Ascending aorta (tissue), 2 donors: ENCODE results near the gene DNAJC17. TPM values are rescaled to one million over a fixed set of nuclear protein-coding genes. Genes with fewer than 3 reads are reported as not detected.

Experiments used
- DNase-seq, 2 donors: peaks; one replicate each; pipeline ENCODE4 v3.0.0-alpha.2; 2019; ENCODE audit warnings: low spot score in 2 of 2
- H3K27ac ChIP-seq, 2 donors: fragments of 200-600 bp; sonication (generic); one replicate each; pipeline ENCODE4 v1.5.1; 2016 to 2017; ENCODE audit warnings: mild to moderate bottlenecking in 1 of 2
- H3K27me3 ChIP-seq: fragments of 200-600 bp; sonication (generic); one replicate; pipeline ENCODE4 v1.5.1; 2017
- H3K36me3 ChIP-seq, 2 donors: fragments of 200-600 bp; sonication (generic); one replicate each; pipeline ENCODE4 v1.5.1; 2016
- H3K4me1 ChIP-seq, 2 donors: fragments of 200-600 bp; sonication (generic); one replicate each; pipeline ENCODE4 v1.5.1; 2016 to 2017; ENCODE audit warnings: mild to moderate bottlenecking in 1 of 2
- H3K4me3 ChIP-seq, 2 donors: fragments of 200-600 bp; sonication (generic); one replicate each; pipeline ENCODE4 v1.5.1; 2016 to 2017; ENCODE audit warnings: mild to moderate bottlenecking in 1 of 2
- H3K9me3 ChIP-seq, 2 donors: fragments of 200-600 bp; sonication (generic); one replicate each; pipeline ENCODE4 v1.5.1; 2016
- intact Hi-C: fragments of 100-400 bp; cut with DNase I; formaldehyde crosslinking; loops from one replicate; pipeline ENCODE4 v1.15.1; 2023
- total RNA-seq: library from RNA; depleted of rRNA; stranded (reverse); fragments of >200 nt; gene quantifications from one replicate; pipeline ENCODE4 v1.1.0, GENCODE V29; 2016
- TF ChIP-seq, protein P1 (sequence below), 3 experiments: fragments of 200-600 bp in 2 of 3; fragments of 450-650 bp in 1 of 3; sonication (generic) in 2 of 3; IDR thresholded peaks; one replicate each; pipeline ENCODE4 v1.5.1; 2016 to 2019; ENCODE audit warnings: antibody characterized with exemption in 3 of 3, mild to moderate bottlenecking in 1 of 3, moderate library complexity in 1 of 3

Gene DNAJC17
- total RNA-seq, 1 donor from 2014 or later = 26.2 TPM

DNA sequence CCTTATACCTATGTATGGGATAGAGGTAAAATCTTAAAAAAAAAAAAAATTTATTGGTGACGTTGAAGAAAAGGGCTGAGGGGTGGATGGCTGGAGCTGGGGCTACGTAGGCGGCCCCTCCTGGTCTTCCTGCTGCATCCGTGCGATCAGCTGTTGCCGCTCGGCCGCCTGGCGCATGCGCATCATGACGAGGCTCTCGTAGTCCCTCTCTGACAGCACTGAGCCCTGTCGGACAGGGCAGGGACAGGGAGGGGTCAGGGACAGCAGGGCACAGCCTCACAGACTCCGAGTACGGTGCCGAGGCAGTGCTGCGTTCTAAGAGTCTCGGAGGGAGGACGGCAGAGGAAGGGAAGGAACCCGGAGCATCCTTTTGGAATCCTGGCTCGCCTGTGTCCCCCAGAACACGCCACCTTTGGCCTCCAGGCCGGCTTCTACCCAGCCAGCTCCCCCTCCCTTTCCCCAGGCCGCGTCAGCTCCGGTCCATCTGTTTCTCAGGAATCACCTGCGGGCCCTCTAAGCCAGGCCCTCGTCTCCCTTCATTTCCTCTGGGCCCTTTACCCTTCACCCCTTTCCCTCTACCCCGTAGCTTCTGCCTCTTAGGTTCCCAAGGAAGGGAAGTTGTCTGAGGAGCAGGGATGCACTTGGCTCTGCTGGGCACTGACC is 39.3 kb downstream of the DNAJC17 start:
- DNase-seq = no peak
- Histone ChIP-seq H3K27ac (peak overlapping the region in 1 of 2 donors; percentile 18), H3K9me3 (no peaks in the 10 kb centered on the region), H3K4me1 (peaks cover 5 to 16% of the 10 kb centered on the region in 2 donors), H3K4me3 (no peak overlapping the region), H3K27me3 (no peaks in the 10 kb centered on the region), H3K36me3 (peaks cover 11 to 30% of the 10 kb centered on the region in 2 donors)
- TF ChIP-seq, protein P1, sequence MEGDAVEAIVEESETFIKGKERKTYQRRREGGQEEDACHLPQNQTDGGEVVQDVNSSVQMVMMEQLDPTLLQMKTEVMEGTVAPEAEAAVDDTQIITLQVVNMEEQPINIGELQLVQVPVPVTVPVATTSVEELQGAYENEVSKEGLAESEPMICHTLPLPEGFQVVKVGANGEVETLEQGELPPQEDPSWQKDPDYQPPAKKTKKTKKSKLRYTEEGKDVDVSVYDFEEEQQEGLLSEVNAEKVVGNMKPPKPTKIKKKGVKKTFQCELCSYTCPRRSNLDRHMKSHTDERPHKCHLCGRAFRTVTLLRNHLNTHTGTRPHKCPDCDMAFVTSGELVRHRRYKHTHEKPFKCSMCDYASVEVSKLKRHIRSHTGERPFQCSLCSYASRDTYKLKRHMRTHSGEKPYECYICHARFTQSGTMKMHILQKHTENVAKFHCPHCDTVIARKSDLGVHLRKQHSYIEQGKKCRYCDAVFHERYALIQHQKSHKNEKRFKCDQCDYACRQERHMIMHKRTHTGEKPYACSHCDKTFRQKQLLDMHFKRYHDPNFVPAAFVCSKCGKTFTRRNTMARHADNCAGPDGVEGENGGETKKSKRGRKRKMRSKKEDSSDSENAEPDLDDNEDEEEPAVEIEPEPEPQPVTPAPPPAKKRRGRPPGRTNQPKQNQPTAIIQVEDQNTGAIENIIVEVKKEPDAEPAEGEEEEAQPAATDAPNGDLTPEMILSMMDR (IDR thresholded peaks at IDR 0.05) = no peak
- intact Hi-C loops = no loop called here

DNA sequence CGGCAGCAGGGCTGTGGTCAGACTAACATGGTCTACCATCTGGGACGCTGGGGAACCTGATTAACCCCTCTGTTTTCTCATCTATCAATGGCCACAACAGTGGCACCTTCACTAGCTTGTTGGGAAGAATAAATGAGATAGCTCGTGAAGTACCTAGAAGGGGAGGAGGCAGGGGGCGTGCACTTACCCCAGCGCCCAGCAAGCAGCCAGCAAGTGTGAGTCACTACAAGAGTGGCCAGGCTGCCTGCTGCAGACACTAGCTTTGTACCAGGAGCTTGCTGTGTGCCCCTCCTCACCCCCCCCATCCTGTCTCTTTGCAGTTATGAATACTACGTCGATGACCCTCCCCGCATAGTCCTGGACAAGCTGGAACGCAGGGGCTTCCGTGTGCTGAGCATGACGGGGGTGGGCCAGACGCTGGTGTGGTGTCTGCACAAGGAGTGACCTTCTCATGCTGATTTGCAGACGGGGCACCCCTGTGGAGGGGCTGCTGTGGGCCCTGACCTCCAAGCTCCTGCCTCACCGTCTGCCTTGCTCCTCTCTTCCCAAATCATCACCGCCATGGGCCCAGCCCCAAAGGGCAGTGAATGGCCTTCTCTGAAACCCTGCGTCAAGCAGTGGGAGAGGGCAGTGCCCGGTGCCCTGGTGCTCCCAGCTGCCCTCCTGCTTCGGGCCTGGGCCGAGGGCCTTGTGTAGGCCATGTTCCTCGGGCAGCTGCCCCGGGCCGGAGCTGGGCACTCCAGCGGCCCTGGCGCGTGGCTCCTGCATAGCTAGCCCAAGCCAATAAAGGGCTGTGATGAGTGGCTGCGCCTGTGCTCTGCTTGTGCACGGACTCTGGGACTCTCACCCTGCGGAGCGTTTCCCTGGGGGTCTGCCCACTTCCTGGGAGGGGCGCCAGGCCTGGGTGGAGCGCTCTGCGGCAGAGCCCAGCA is 40.1 kb downstream of the DNAJC17 start:
- TF ChIP-seq, protein P1 (IDR thresholded peaks at IDR 0.05) = no peak
- H3K36me3 ChIP-seq = peaks cover 6 to 23% of the 10 kb centered on the region in 2 donors
- intact Hi-C loops = no loop called here
- no peaks in the 10 kb centered on the region for H3K27me3 ChIP-seq
- H3K4me3 ChIP-seq = no peak overlapping the region
- no peak for DNase-seq
- H3K27ac ChIP-seq = peak overlapping the region; percentile 81 to 82
- H3K9me3 ChIP-seq = no peaks in the 10 kb centered on the region
- H3K4me1 ChIP-seq = peaks cover 5 to 16% of the 10 kb centered on the region in 2 donors

DNA sequence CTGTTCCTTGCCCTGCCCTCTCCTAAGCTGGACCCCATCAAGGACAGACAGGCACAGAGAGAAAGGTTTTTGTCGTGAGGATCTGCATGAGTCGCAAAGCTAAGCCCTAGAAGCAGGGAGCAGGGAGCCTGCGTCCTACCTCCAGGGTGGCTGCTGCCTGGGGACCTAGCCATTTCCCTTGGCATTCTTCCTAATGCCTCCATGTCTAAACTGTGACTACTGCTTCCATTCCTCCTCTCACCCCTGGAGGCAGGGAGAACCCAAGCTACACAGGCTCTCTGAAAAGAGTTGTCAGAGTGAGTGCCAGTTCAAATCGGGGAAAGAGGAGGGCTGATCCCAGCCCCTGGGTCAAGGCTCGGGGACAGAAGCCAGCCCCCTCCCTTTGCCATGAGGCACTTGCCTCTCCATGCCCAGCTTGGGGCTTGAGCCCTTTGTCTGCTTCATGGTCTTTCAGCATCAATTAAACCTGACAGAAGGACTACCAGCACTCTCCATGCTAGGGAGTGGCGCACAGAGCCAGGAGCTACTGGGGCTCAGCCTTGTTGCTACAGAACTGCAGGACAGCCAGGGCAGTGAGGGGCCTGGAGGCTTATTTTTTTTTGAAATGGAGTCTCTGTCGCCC is 41.0 kb downstream of the DNAJC17 start:
- H3K4me1 ChIP-seq = peaks cover 5 to 16% of the 10 kb centered on the region in 2 donors

DNA sequence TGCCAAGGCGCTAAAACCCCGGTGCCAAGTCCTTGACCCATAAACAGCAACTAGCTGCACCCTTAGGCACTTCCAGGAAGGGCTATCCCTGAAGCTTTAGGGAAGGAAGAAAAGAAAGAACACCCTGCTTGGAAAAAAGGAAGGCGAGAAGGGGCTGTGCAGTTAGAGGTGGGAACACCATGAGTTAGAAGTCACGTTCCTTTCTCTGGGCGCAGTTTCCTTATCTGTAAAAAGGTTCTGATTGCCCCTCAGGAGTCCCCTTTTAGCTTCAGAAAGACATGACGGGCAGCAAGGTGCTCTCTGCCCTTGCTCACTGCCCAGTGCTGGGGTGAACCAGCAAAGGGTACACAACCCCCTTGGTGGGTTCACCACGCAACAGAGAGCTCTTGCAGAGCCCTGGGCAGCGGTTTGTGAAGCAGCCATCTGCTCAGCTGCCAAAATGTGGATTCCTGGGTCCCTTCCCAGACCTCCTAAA is 42.6 kb downstream of the DNAJC17 start:
- Histone ChIP-seq H3K9me3 (no peaks in the 10 kb centered on the region), H3K4me3 (peak overlapping the region; percentile 55 to 80), H3K27me3 (no peaks in the 10 kb centered on the region), H3K27ac (peak overlapping the region; percentile 81 to 82), H3K36me3 (peaks cover 0 to 15% of the 10 kb centered on the region in 2 donors), H3K4me1 (peaks cover 5 to 16% of the 10 kb centered on the region in 2 donors)
- no peak for DNase-seq
- TF ChIP-seq, protein P1 (IDR thresholded peaks at IDR 0.05) = no peak
- intact Hi-C loops = loop anchor here (1.0 kb wide), 1 partner anchor 130 kb away; the partner anchor contains the start of gene VPS18

More for the DNA sequence above, 41.0 kb downstream of the DNAJC17 start:
- Histone ChIP-seq H3K36me3 (peaks cover 0 to 15% of the 10 kb centered on the region in 2 donors), H3K4me3 (no peak overlapping the region), H3K27ac (peak overlapping the region; percentile 81 to 82), H3K9me3 (no peaks in the 10 kb centered on the region), H3K27me3 (no peaks in the 10 kb centered on the region)
- intact Hi-C loops = no loop called here
- TF ChIP-seq, protein P1 (IDR thresholded peaks at IDR 0.05) = no peak
- no peak for DNase-seq
